GM21723 (cell line): ENCODE results near the gene EWSR1.

ENCODE experiments used
- ATAC-seq: cut with Tn5 transposase; IDR thresholded peaks from one replicate; pipeline ENCODE4 v1.9.1; 2021; ENCODE audit warnings: mild to moderate bottlenecking, moderate library complexity; ENCODE audit not compliant: unreplicated experiment

Gene EWSR1

GRCh38 chr22:29315286-29316140 is 47.4 kb downstream of the EWSR1 start, which contains the start of gene RASL10A:
Gene RASL10A, minus strand, starts transcription at chr22:29315697. Its CDS starts 451 bp downstream, at chr22:29315246.
- no peak for ATAC-seq

DNA sequence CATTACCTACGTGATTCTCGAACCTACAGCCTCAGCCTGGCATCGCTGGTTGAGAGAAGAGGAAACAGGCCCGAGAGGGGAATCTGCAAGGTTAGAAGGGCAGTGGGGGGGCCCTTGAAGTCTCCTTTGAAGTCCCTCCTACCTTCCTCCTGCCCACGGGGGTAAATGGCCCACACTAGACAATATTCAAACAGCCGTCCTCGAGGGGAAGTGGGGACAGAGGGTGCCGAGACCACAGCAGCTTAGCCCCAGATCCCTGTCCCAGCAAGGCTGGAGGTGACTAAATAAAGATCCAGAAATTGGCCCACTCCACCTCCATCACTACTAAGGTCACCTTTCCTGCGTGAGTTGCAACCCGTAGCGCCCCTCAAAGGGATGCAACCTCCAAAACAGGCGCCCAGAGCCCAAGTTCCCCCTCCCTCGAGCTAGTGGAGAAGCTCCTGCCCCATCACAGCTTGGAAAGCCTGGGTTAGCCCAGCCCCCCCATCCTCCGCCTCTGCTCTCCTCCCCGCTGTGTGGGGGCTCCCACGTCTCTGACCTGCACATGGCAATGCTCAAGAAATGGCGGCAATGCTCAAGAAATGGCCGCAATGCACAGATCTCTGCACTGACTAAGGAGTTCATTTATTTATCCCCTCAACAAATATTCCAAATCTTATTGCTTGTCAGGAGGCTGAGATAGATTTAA is 48.2 kb downstream of the EWSR1 start:
- ATAC-seq = no peak

GRCh38 chr22:29317827-29318454 is 49.9 kb downstream of the EWSR1 start:
- no peak for ATAC-seq

DNA sequence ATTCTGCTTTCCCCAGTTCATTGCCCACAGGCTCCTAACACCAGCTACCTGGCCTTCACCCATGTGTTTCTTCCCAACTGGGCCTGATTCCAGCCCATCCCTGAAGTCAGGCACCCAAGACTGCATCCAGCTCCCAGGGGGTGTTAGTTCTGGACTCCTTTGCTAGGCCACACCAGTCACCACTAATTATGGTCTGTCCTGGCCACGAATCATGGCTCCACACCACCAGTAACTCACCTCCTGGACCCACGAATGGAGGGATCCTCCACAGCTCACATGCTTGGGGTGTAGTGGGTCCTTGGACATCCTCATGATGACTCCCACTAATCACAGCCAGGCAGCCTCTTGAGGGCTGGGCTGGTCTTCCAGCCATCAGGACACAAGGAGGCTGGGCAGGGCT is 51.0 kb downstream of the EWSR1 start:
- ATAC-seq = no peak

DNA sequence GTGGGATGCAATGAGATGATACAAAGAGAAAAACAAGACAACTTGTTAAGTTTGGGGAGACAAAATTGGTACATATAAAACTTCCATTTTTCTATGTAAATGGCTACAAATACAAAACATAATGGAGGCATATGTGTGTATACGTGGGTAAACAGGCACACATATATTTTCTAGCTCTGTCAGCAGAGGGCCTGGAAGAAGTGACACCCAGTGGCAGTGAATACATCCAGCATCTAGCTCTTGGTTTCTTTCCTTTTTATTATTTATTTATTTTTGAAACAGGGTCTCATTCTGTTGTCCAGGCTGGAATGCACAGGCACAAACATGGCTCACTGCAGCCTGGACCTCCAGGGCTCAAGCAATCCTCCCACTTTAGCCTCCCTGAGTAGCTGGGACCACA is 52.5 kb downstream of the EWSR1 start:
- ATAC-seq = no peak

- no peak for ATAC-seq
Measured at GRCh38 chr22:29323641-29324040, 55.6 kb downstream of the EWSR1 start.

GRCh38 chr22:29325356-29325755 is 57.3 kb downstream of the EWSR1 start:
- ATAC-seq = no peak

DNA sequence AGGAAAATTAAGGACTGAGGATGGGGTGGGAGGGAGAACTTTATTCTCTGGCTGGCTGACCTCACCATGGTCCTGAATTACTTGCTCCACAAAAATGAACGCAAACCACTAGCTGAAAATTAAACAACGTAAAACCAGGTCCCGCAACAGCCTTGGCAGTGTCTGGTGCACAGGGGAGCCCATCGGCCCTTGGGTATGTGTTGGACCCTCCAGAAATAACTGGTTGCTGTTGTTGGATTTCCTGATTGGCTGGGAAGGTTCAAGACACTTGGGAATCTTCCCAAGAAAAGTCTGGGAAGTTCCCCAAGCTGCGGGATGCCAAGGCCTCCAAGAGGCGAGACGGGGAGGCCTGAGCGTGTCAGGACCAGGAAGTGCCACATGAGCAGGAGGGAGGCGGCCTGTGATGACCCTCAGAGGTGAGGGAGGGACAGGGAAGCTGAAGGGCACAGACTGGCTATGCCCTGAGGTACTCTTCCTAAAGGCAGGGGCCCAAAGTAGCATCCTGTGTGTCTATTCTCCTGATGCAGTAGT is 57.8 kb downstream of the EWSR1 start:
- no peak for ATAC-seq

- ATAC-seq = no peak
Measured at GRCh38 chr22:29326481-29326880, 58.4 kb downstream of the EWSR1 start.

GRCh38 chr22:29327089-29327764 is 59.2 kb downstream of the EWSR1 start:
- ATAC-seq = no peak

- no peak for ATAC-seq
Measured at GRCh38 chr22:29328055-29328454, 60.0 kb downstream of the EWSR1 start.

DNA sequence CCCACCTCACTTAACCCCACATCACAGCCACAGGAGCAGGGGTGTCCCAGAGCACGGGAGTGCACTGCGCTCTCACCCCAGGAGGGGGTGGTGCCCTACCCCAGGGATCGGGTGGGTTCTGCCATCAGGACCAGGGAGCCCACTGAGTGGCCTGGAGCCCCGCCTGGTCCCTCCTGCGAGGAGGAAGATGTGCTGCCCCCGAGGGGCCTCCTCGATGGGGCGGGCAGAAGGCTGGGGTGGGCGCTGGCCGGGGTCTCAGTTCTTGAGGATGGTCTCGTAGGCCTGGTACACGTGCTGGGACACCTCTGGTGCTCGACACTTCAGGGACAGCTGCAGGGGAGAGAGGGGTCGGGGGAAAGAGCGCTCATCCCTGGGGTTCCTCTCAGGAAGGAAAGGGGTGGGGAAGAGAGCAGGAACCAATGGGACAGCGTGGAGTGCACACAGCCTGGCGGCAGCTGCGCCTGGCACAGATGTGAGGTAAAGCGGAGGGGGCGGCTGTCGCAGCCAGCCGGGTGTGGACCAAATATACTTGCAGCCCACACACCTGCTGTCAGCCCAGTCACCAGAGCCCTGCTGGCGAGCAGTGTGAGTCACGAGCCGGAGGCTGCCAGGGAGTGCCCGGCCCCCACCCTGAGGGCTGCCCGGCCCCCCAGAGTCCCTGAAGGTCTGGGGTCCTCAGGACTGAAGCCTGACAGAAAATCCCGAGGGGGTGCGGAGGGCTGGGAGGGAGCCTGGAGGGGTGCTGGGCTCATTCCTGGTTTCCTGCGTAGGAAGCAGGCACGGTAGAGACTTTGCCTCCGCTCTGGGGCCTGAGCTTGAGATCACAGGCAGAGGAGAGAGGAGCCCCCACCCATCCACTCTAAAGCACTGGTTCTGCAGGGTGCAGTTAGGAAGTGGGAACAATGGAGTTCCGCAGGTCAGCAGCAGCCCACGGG is 60.8 kb downstream of the EWSR1 start:
- no peak for ATAC-seq

- ATAC-seq = no peak
Measured at GRCh38 chr22:29329581-29329980, 61.5 kb downstream of the EWSR1 start.

- no peak for ATAC-seq
Measured at GRCh38 chr22:29330291-29330690, 62.2 kb downstream of the EWSR1 start.

DNA sequence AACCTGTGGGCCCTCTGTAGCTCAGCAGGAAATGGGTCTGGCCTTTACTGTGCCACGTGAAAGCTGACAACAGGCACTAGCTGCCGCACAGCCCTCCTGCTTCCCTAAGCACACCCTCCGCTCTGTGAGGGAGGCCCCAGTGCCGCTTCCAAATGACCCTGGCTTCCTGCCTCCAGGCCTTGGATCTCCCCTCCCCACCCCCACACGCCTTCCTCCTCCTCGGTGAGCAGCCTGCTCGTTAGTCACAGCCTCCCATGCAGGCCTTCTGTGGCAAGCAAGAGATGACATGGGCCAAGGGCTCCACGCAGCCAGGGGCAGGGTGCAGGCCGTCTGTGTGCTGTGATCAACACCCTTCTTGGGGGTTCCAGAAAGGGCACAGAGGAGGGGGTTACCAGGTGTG is 62.7 kb downstream of the EWSR1 start:
- no peak for ATAC-seq

GRCh38 chr22:29331213-29331612 is 63.1 kb downstream of the EWSR1 start:
- ATAC-seq = no peak

- no peak for ATAC-seq
Measured at GRCh38 chr22:29331658-29332300, 63.7 kb downstream of the EWSR1 start.

- no peak for ATAC-seq
Measured at GRCh38 chr22:29332886-29333496, 64.9 kb downstream of the EWSR1 start.

DNA sequence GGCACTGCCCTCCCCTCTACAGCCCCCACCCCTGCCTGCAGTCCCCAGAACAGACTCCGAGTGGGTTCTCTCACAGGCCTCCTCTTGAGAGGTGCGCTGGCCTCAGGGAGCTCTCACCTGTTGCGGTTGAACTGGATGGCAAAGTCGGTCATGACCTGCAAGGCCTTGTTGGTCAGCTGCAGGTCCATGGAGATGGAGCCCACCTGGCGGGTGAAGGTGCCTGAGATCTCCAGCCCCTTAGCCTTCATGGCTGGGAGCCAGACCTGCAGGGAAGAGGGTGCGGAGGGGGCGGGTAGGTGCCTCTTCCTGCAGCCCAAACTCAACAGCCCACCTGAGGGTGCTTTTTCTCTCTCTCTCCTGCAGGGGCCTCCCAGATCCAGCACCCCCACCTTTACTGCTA is 66.1 kb downstream of the EWSR1 start:
- ATAC-seq = no peak
